SW 1271 (cell line): ENCODE measurements around the gene SLC22A7.
A peak's percentile ranks its signal among the peaks of the same experiment; 100 is the strongest.

Source experiments
- DNase-seq, 2 experiments: peaks; one replicate each; lab custom pipeline; 2025; lab: John Stamatoyannopoulos, UW

The SLC22A7 gene

GRCh38 chr6:43297644-43298564 lies at the start of gene SLC22A7:
SLC22A7 (plus strand) TSS chr6:43298260; CDS start chr6:43298359, 99 bp downstream.
- DNase-seq = no peak

- DNase-seq = no peak
Observed at GRCh38 chr6:43248791-43249190, 49.3 kb upstream of the SLC22A7 start.

GRCh38 chr6:43250992-43251373 lies 47.1 kb upstream of the SLC22A7 start:
- no peak for DNase-seq

- no peak for DNase-seq
Observed at GRCh38 chr6:43253401-43253800, 44.7 kb upstream of the SLC22A7 start.

GRCh38 chr6:43254138-43254817 lies 43.8 kb upstream of the SLC22A7 start:
- DNase-seq = no peak

GRCh38 chr6:43254846-43255245 lies 43.2 kb upstream of the SLC22A7 start:
- no peak for DNase-seq

- no peak for DNase-seq
Observed at GRCh38 chr6:43255408-43256054, 42.5 kb upstream of the SLC22A7 start.

GRCh38 chr6:43256670-43257366 lies 41.2 kb upstream of the SLC22A7 start:
- DNase-seq = no peak

GRCh38 chr6:43257367-43258145 lies 40.5 kb upstream of the SLC22A7 start:
- no peak for DNase-seq

- DNase-seq = no peak
Observed at GRCh38 chr6:43258180-43258579, 39.9 kb upstream of the SLC22A7 start.

- DNase-seq = no peak
Observed at GRCh38 chr6:43258807-43259686, 39.0 kb upstream of the SLC22A7 start.

GRCh38 chr6:43260791-43261190 lies 37.3 kb upstream of the SLC22A7 start:
- no peak for DNase-seq

GRCh38 chr6:43261198-43261597 lies 36.9 kb upstream of the SLC22A7 start:
- DNase-seq = no peak

- no peak for DNase-seq
Observed at GRCh38 chr6:43262000-43262779, 35.9 kb upstream of the SLC22A7 start.

- DNase-seq = no peak
Observed at GRCh38 chr6:43262780-43263313, 35.2 kb upstream of the SLC22A7 start.

GRCh38 chr6:43263314-43264178 lies 34.5 kb upstream of the SLC22A7 start:
- peak; percentile 42 to 59 for DNase-seq

- no peak for DNase-seq
Observed at GRCh38 chr6:43264599-43265145, 33.4 kb upstream of the SLC22A7 start.

GRCh38 chr6:43265564-43265963 lies 32.5 kb upstream of the SLC22A7 start:
- DNase-seq = no peak
